Measurements from ENCODE around the gene MYO1E.

The MYO1E gene

GRCh38 chr15:59199626-59200465 is 172.8 kb downstream of the MYO1E start:
- DNase-seq (ENCODE audit: low read depth in 4 of 4, low spot score in 1 of 4): no peak

- DNase-seq (ENCODE audit: low read depth in 4 of 4, low spot score in 1 of 4): no peak
Measured at GRCh38 chr15:59197454-59197853, 175.2 kb downstream of the MYO1E start.

DNA sequence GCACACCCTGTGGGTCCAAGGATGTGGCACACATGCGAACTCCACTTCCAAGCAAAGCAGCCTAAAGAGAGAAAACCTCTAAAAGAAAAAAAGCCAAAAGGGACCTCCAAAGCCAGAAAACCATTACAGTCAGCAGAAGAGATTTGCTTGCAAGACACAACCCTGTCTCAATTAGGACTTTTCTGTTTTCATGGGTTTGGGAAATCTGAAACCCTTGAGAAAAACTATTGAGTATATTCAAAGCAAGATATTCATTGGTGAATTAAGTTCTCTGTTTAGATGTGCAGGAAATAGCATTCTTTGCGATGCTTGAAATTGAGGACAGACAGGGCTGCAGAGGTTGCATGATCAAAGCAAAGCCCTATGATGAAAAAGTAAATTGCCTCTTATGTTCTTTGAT is 176.3 kb downstream of the MYO1E start:
- no peak for DNase-seq (ENCODE audit: low read depth in 4 of 4, low spot score in 1 of 4)

- no peak for DNase-seq (ENCODE audit: low read depth in 4 of 4, low spot score in 1 of 4)
Measured at GRCh38 chr15:59194639-59195325, 177.9 kb downstream of the MYO1E start.

- no peak for DNase-seq (ENCODE audit: low read depth in 4 of 4, low spot score in 1 of 4)
Measured at GRCh38 chr15:59191855-59192237, 180.8 kb downstream of the MYO1E start.

DNA sequence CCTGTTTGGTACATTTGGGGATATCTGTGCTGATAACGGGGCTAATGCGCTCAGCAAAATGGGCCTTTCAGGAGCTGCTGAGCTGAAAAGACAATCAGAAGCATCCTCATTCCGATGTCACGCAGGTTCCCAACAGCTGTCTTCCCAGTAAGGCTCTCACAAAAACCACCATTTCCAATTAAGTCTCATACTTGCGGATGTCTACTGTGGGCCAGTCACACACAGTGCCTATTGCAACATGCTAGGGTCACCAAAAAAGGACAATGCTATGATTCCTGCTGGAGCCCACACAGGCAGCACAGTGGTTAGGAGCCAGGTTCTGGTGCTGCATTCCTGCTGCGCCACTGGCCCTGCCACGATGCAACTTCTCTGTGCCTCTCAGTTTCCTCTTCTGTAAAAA is 182.4 kb downstream of the MYO1E start:
- DNase-seq (ENCODE audit: low read depth in 4 of 4, low spot score in 1 of 4): no peak

- no peak for DNase-seq (ENCODE audit: low read depth in 4 of 4, low spot score in 1 of 4)
Measured at GRCh38 chr15:59189241-59189640, 183.4 kb downstream of the MYO1E start.

DNA sequence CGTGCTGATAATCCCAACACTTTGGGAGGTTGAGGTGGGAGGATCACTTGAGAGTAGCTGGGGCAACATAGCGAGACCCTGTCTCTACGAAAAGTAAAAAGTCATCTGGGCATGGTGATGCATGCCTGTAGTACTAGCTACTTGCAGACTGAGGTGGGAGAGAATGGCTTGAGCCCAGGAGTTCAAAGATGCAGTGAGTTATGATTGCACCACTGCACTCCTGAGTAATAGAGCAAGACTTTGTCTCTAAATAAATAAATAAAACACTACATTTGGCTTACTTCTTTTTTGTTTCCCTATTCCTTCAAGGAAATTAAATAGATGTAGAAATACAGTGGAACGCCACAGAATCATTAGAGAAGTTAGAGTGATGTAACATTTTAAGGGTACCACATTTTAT is 186.2 kb downstream of the MYO1E start:
- DNase-seq (ENCODE audit: low read depth in 4 of 4, low spot score in 1 of 4): no peak

DNA sequence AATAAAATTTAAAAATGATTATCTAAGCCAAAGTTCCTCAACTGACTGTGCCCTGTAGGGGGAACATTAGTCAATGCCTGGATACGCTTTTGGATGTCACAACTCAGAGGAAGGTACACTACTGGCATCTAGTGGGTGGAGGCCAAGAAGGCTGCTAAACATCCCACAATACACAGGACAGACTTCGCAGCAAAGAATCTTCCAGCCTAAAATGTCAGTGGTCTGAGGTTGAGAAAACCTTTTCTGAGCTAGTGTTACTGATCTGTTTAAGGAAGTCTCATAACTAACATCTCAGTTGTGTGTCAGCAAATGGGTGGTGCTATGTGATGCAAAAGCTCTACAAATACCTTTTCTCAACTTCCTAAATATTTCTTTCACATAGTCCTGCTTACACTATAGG is 186.9 kb downstream of the MYO1E start:
- no peak for DNase-seq (ENCODE audit: low read depth in 4 of 4, low spot score in 1 of 4)

- no peak for DNase-seq (ENCODE audit: low read depth in 4 of 4, low spot score in 1 of 4)
Measured at GRCh38 chr15:59180945-59181600, 191.6 kb downstream of the MYO1E start.

GRCh38 chr15:59179717-59180116 is 193.0 kb downstream of the MYO1E start:
- no peak for DNase-seq (ENCODE audit: low read depth in 4 of 4, low spot score in 1 of 4)

GRCh38 chr15:59178151-59178695 is 194.4 kb downstream of the MYO1E start:
- DNase-seq (ENCODE audit: low read depth in 4 of 4, low spot score in 1 of 4): no peak

GRCh38 chr15:59177317-59177660 is 195.4 kb downstream of the MYO1E start:
- no peak for DNase-seq (ENCODE audit: low read depth in 4 of 4, low spot score in 1 of 4)

- DNase-seq (ENCODE audit: low read depth in 4 of 4, low spot score in 1 of 4): no peak
Measured at GRCh38 chr15:59176653-59177316, 195.9 kb downstream of the MYO1E start.

- DNase-seq (ENCODE audit: low read depth in 4 of 4, low spot score in 1 of 4): peak in 3 of 4 experiments; percentile 6 to 18 (median 16)
Measured at GRCh38 chr15:59174835-59175831, 197.5 kb downstream of the MYO1E start.

DNA sequence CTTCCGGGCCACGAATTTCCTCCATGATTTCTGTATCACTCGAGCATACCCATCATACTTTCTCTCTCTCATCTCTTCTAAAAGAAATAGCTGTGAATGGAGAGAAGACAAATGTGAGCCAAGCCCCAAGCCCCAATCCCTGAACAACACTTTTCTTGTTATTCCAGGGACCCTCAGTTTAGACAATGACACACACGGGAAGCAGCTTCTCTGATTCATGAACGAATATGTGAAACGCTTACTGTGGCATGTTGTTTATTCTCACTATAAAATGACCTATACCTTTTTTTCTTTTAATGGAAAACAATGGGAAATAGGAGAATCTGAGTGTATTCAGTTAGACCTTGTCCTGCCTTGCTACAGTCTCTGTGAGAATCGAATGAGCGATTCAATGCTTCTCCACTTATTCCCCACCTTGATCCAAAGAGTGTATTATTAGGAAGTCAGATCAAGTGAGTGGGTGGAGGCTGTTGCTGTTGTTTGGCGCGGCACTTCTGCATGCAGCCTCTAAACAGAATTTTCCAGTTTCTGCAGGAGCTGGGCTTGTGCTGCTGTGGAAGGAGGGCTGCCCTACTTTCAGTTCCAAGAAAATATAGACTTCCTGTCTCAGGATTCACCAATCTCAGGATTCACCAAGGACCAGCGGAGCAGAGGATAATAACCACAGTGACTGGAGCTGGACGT is 198.4 kb downstream of the MYO1E start:
- DNase-seq (ENCODE audit: low read depth in 4 of 4, low spot score in 1 of 4): no peak

GRCh38 chr15:59173194-59173593 is 199.5 kb downstream of the MYO1E start:
- no peak for DNase-seq (ENCODE audit: low read depth in 4 of 4, low spot score in 1 of 4)

DNA sequence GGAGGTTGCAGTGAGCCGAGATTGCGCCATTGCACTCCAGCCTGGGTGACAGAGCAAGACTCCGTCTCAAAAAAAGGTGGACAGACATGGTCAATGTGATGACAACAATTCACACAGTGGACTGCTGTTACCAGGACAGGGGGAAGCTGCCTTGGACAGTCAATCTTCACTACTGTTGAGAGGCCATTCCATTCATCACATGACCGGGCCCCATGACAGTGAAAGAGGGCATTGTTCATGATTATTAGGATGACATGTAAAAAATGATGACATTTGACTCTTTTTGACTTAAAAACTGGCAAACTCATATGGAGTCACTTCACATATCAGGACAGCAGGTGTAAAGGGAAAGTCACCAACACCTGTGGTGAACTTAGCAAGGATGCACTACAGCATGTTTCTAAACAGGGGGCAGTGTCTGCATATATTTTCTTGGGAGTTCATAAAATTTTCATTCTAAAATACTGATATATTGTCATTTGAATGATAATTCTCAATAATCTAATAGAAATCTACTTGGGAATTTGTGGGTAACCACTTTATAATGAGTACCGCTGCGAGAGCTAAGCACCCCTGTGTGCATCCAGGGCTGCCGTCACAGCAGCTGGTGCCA is 200.3 kb downstream of the MYO1E start:
- DNase-seq (ENCODE audit: low read depth in 4 of 4, low spot score in 1 of 4): no peak

GRCh38 chr15:59171067-59171397 is 201.6 kb downstream of the MYO1E start:
- DNase-seq (ENCODE audit: low read depth in 4 of 4, low spot score in 1 of 4): no peak
